Measurements from ENCODE around the gene CEACAM3. TPM values are rescaled to one million over a fixed set of nuclear protein-coding genes. Genes with fewer than 3 reads are reported as not detected.
"Not testable (repeated sequence)": the region's sequence is repeated elsewhere in the genome, so short reads cannot be mapped to it uniquely, and the experiment has no call there.

Gene CEACAM3
- total RNA-seq, 4 donors from 2014 or later, result 0.26 TPM; not detected in 3

DNA sequence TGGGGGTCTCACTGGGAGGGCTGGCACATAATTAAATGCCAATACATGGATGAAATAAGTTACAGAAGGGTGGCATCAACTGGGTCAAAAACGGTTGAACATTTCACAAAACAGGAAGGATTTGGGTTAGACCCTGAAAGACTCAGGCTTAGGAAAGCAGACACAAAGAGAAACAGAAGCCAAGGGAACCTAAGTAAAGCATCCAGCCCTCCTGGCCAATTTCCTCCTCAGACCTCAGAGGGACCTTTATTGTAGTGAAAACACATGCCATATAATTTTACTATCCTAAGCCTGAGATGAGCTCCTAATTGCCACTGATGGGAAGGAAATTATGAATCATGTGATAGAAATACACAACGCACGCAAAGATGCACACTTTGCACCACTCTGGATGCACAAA is 12.1 kb upstream of the CEACAM3 start:
- intact Hi-C loops (cut with DNase I), result no loop called here
- Histone ChIP-seq H3K9me3 (no peaks in the 10 kb centered on the region), H3K36me3 (no peaks in the 10 kb centered on the region), H3K4me1 (peaks cover 0 to 11% (median 9%) of the 10 kb centered on the region in 4 donors), H3K27ac (replicated peaks in 1 of 4) (no peak overlapping the region), H3K27me3 (peaks cover 5 to 79% (median 8%) of the 10 kb centered on the region in 4 donors), H3K4me3 (no peak overlapping the region)
- no peak for TF ChIP-seq POLR2A (IDR thresholded peaks at IDR 0.05; ENCODE audit: low read depth)
- TF ChIP-seq EP300 (IDR thresholded peaks at IDR 0.05), result no peak
- TF ChIP-seq POLR2AphosphoS5 (IDR thresholded peaks at IDR 0.05), result no peak
- TF ChIP-seq, protein P1, sequence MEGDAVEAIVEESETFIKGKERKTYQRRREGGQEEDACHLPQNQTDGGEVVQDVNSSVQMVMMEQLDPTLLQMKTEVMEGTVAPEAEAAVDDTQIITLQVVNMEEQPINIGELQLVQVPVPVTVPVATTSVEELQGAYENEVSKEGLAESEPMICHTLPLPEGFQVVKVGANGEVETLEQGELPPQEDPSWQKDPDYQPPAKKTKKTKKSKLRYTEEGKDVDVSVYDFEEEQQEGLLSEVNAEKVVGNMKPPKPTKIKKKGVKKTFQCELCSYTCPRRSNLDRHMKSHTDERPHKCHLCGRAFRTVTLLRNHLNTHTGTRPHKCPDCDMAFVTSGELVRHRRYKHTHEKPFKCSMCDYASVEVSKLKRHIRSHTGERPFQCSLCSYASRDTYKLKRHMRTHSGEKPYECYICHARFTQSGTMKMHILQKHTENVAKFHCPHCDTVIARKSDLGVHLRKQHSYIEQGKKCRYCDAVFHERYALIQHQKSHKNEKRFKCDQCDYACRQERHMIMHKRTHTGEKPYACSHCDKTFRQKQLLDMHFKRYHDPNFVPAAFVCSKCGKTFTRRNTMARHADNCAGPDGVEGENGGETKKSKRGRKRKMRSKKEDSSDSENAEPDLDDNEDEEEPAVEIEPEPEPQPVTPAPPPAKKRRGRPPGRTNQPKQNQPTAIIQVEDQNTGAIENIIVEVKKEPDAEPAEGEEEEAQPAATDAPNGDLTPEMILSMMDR (IDR thresholded peaks at IDR 0.05), result no peak
- no peak for DNase-seq (ENCODE audit: extremely low spot score)
- WGBS, result 53% methylated on average over 3 of the region's 3 CpGs

DNA sequence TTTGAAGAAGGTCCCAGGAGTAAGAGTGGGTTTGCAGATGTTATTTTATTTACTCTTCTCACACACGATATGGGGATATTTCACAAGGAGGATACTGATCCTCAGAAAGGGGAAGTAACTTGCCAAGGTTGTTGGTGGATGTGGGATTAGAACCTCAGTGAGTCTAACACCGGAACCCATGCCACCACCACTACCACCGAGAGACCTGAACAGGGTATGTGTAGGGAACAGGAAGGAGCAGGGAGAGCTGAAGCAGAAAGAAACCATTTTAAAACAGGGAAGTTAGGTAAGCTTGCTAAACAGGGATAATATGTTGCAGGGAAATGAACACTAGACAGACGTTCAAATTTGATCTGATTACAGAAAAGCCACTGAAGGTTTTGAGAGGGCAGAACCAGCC is 11.6 kb upstream of the CEACAM3 start:
- DNase-seq (ENCODE audit: extremely low spot score), result no peak
- TF ChIP-seq, protein P1 (IDR thresholded peaks at IDR 0.05), result no peak
- no peak for TF ChIP-seq POLR2AphosphoS5 (IDR thresholded peaks at IDR 0.05)
- TF ChIP-seq EP300 (IDR thresholded peaks at IDR 0.05), result no peak
- TF ChIP-seq POLR2A (IDR thresholded peaks at IDR 0.05; ENCODE audit: low read depth), result no peak
- WGBS, result 51% methylated on average over 4 of the region's 4 CpGs
- intact Hi-C loops (cut with DNase I), result no loop called here
- Histone ChIP-seq H3K36me3 (no peaks in the 10 kb centered on the region), H3K27me3 (peaks cover 5 to 80% (median 8%) of the 10 kb centered on the region in 4 donors), H3K4me3 (no peak overlapping the region), H3K4me1 (peaks cover 0 to 11% (median 9%) of the 10 kb centered on the region in 4 donors), H3K9me3 (no peaks in the 10 kb centered on the region), H3K27ac (replicated peaks in 1 of 4) (no peak overlapping the region)

GRCh38 chr19:41785653-41786052 is 10.7 kb upstream of the CEACAM3 start:
- 2% methylated on average over 10 of the region's 10 CpGs for WGBS

DNA sequence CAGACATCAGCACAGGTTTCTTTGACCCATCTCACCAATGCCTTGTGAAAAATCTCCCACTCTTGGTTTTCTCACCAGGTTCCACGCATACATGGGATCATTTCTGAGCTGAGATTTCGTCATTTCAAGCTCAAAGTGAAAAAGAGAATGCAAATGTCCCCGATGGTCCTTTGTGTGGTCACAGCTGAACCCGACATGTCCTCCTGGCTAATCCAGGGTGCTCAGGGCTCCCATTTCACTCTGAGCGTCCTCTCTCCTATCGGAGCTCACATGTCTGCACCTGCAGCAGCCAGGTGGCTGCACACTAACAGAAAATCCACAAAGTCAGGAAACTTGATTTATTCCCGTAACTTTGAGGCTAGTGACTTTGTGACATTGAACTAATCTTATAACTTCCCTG is 9.3 kb upstream of the CEACAM3 start:
- no peak for DNase-seq (ENCODE audit: extremely low spot score)
- H3K27ac ChIP-seq (replicated peaks in 1 of 4), result no peak overlapping the region
- TF ChIP-seq POLR2A (IDR thresholded peaks at IDR 0.05; ENCODE audit: low read depth) (no peak), POLR2AphosphoS5 (IDR thresholded peaks at IDR 0.05) (no peak), EP300 (IDR thresholded peaks at IDR 0.05) (no peak)
- TF ChIP-seq, protein P1 (IDR thresholded peaks at IDR 0.05), result no peak
- WGBS, result 68% methylated on average over 7 of the region's 7 CpGs
- H3K36me3 ChIP-seq, result no peaks in the 10 kb centered on the region
- H3K4me1 ChIP-seq, result peaks cover 0 to 11% (median 9%) of the 10 kb centered on the region in 4 donors
- H3K27me3 ChIP-seq, result peaks cover 5 to 79% (median 8%) of the 10 kb centered on the region in 4 donors
- intact Hi-C loops (cut with DNase I), result no loop called here
- no peaks in the 10 kb centered on the region for H3K9me3 ChIP-seq
- H3K4me3 ChIP-seq, result no peak overlapping the region

More at GRCh38 chr19:41785653-41786052, 10.7 kb upstream of the CEACAM3 start:
- Histone ChIP-seq H3K27me3 (peaks cover 5 to 79% (median 8%) of the 10 kb centered on the region in 4 donors), H3K27ac (replicated peaks in 1 of 4) (no peak overlapping the region), H3K36me3 (no peaks in the 10 kb centered on the region), H3K4me3 (no peak overlapping the region), H3K4me1 (peaks cover 0 to 11% (median 9%) of the 10 kb centered on the region in 4 donors), H3K9me3 (no peaks in the 10 kb centered on the region)
- TF ChIP-seq EP300 (IDR thresholded peaks at IDR 0.05) (no peak), POLR2A (IDR thresholded peaks at IDR 0.05; ENCODE audit: low read depth) (no peak), POLR2AphosphoS5 (IDR thresholded peaks at IDR 0.05) (no peak)
- TF ChIP-seq, protein P1 (IDR thresholded peaks at IDR 0.05), result peak; percentile 54 to 77 (median 71)
- DNase-seq (ENCODE audit: extremely low spot score), result no peak
- intact Hi-C loops (cut with DNase I), result no loop called here

DNA sequence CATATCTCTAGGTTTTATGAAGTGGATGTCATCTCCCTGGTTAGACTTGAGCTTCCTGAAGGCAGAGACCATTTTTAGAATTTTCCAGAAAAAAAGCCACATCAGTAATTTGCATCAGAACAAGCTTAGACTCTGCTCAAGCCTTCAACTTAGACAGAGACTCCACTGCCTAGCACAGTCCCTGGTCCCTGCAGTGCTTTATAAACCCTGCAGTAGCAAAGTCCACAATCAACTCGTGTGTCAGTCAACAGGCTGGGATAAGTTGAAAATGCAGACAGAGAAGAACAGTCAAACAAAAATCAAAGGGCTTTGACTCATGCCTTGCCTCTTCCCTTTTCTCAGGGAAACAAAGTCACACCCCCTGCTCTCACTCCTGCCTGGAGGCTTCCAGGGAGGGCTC is 7.9 kb upstream of the CEACAM3 start:
- intact Hi-C loops (cut with DNase I); H3K27ac ChIP-seq (replicated peaks in 1 of 4); DNase-seq (ENCODE audit: extremely low spot score); H3K36me3 ChIP-seq; H3K4me3 ChIP-seq; H3K9me3 ChIP-seq: not testable (repeated sequence)
- no CpG with 5 or more reads among the region's 1 CpG for WGBS
- H3K4me1 ChIP-seq, result peaks cover 0 to 11% (median 9%) of the 10 kb centered on the region in 4 donors
- peaks cover 5 to 77% (median 8%) of the 10 kb centered on the region in 4 donors for H3K27me3 ChIP-seq

- H3K4me3 ChIP-seq; DNase-seq (ENCODE audit: extremely low spot score); H3K9me3 ChIP-seq; intact Hi-C loops (cut with DNase I); H3K36me3 ChIP-seq; H3K27ac ChIP-seq (replicated peaks in 1 of 4): not testable (repeated sequence)
- 70% methylated on average over 5 of the region's 5 CpGs for WGBS
- Histone ChIP-seq H3K4me1 (peaks cover 0 to 11% (median 9%) of the 10 kb centered on the region in 4 donors), H3K27me3 (peaks cover 5 to 77% (median 8%) of the 10 kb centered on the region in 4 donors)
These were observed 7.3 kb upstream of the CEACAM3 start for GRCh38 chr19:41789053-41789452.

All from esophagus muscularis mucosa (tissue), 4 donors.